ENCODE data around the gene PARP6.

Gene PARP6

DNA sequence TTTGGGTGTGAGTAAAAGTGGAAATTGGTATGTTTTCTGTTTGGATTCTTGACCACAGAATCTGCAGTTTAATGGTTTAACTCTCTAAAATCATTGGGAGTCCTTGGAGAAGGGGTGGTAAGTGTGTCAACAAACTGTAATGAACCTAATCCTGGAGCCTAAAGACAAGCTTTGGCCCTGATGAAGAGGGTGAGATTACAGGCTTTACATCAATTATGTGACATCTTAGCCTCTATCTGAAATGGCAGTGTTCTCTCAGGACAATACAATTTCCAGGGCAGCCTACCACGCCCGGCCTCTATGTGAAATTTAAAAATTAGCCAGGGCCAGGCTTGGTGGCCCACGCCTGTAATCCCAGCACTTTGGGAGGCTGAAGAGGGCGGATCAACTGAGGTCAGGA is 37.1 kb downstream of the PARP6 start:
- Histone ChIP-seq H3K36me3 (ENCODE audit: low read length) (no peaks in the 10 kb centered on the region), H3K4me3 (ENCODE audit: insufficient read depth, low read length, poor library complexity, severe bottlenecking) (no peak overlapping the region), H3K9ac (ENCODE audit: low read length) (no peak overlapping the region), H3K4me2 (ENCODE audit: low read depth, low read length, poor library complexity, severe bottlenecking) (no peak overlapping the region), H3K27ac (ENCODE audit: low read depth, low read length) (no peak overlapping the region), H3F3A (ENCODE audit: insufficient read depth) (peaks cover 21% of the 10 kb centered on the region), H4K20me1 (ENCODE audit: low read depth, low read length) (no peaks in the 10 kb centered on the region), H3K9me3 (ENCODE audit: insufficient read depth, low read length) (no peaks in the 10 kb centered on the region), H3K79me2 (ENCODE audit: insufficient read depth, low read length) (peaks cover 7% of the 10 kb centered on the region), H2AFZ (ENCODE audit: low read depth, low read length, severe bottlenecking) (no peak overlapping the region), H3K27me3 (ENCODE audit: low read length) (no peaks in the 10 kb centered on the region), H3K9me2 (replicated peaks; ENCODE audit: insufficient read depth, low read length) (no peaks in the 10 kb centered on the region)
- TF ChIP-seq CTCF (IDR thresholded peaks at IDR 0.05; ENCODE audit: insufficient read depth, low read length, poor library complexity, severe bottlenecking): no peak
- TF ChIP-seq EZH2phosphoT487 (conservative IDR thresholded peaks at IDR 0.05; ENCODE audit: low read length): no peak

DNA sequence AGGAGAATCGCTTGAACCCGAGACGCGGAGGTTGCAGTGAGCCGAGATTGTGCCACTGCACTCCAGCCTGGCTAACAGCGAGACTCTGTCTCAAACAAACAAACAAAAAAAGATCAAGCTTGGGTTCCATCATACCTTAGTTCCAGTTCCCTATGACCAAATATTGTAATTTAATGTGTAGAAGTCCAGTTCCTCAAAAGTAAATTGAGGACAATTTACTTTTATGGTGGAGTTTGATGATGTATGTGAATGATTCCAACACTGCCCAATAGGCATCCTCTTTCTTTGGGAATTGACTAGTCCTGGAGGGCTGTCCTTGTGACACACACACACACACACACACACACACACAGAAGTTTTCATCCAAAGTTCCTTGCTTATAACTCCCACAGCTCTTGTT is 38.6 kb downstream of the PARP6 start:
- Histone ChIP-seq H4K20me1 (ENCODE audit: low read depth, low read length) (no peaks in the 10 kb centered on the region; the same call in 1 of the 2 replicates), H2AFZ (ENCODE audit: low read depth, low read length, severe bottlenecking) (no peak overlapping the region), H3K9me3 (ENCODE audit: insufficient read depth, low read length) (no peaks in the 10 kb centered on the region), H3F3A (ENCODE audit: insufficient read depth) (peaks cover 37% of the 10 kb centered on the region), H3K4me3 (ENCODE audit: insufficient read depth, low read length, poor library complexity, severe bottlenecking) (no peak overlapping the region), H3K9me2 (replicated peaks; ENCODE audit: insufficient read depth, low read length) (no peaks in the 10 kb centered on the region), H3K36me3 (ENCODE audit: low read length) (peaks cover 3% of the 10 kb centered on the region; the same call in 1 of the 2 replicates), H3K9ac (ENCODE audit: low read length) (no peak overlapping the region), H3K27me3 (ENCODE audit: low read length) (no peaks in the 10 kb centered on the region), H3K27ac (ENCODE audit: low read depth, low read length) (no peak overlapping the region), H3K79me2 (ENCODE audit: insufficient read depth, low read length) (peaks cover 22% of the 10 kb centered on the region), H3K4me2 (ENCODE audit: low read depth, low read length, poor library complexity, severe bottlenecking) (no peak overlapping the region)
- TF ChIP-seq CTCF (IDR thresholded peaks at IDR 0.05; ENCODE audit: insufficient read depth, low read length, poor library complexity, severe bottlenecking) (no peak), EZH2phosphoT487 (conservative IDR thresholded peaks at IDR 0.05; ENCODE audit: low read length) (no peak)

DNA sequence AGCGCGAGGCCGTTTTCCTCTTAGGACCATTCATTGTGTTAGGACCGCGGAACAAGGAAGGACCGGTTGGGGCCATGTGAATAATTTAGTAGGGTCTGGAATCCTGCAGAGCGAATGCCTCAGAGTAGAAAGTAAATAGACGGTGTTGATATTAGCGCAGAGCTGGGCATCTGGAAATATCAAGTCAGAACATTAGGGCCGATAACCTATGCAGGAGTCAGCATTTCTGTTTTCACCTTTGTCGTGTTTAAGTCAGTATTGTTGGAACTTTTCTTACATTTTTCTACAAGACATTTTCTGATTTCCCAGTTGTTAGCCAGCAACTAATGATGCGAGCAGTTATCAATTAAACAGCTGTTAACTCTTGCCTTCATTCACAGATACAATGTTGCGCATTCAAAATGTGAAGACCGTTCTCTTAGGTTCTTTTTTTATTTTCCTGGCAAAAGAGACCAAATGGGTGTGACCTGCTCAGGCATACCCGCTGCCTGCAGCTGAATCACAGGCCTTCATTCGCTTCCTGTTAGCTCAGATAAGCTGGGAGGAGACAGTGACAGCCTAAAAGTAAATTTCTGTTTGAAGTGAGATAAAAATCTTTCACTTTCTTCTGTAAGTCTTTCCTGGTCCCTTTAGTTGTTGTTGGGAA is 40.4 kb downstream of the PARP6 start:
- H4K20me1 ChIP-seq (ENCODE audit: low read depth, low read length): no peaks in the 10 kb centered on the region; the same call in 1 of the 2 replicates
- peak overlapping the region; percentile 83 for H2AFZ ChIP-seq (ENCODE audit: low read depth, low read length, severe bottlenecking)
- H3F3A ChIP-seq (ENCODE audit: insufficient read depth): peaks cover 53% of the 10 kb centered on the region
- TF ChIP-seq EZH2phosphoT487 (conservative IDR thresholded peaks at IDR 0.05; ENCODE audit: low read length): no peak
- no peak for TF ChIP-seq CTCF (IDR thresholded peaks at IDR 0.05; ENCODE audit: insufficient read depth, low read length, poor library complexity, severe bottlenecking)
- H3K27ac ChIP-seq (ENCODE audit: low read depth, low read length): peak overlapping the region; percentile 52
- no peaks in the 10 kb centered on the region for H3K9me2 ChIP-seq (replicated peaks; ENCODE audit: insufficient read depth, low read length)
- H3K79me2 ChIP-seq (ENCODE audit: insufficient read depth, low read length): peaks cover 40% of the 10 kb centered on the region
- peak overlapping the region; percentile 97 for H3K4me3 ChIP-seq (ENCODE audit: insufficient read depth, low read length, poor library complexity, severe bottlenecking)
- no peaks in the 10 kb centered on the region for H3K9me3 ChIP-seq (ENCODE audit: insufficient read depth, low read length)
- H3K4me2 ChIP-seq (ENCODE audit: low read depth, low read length, poor library complexity, severe bottlenecking): peak overlapping the region; percentile 71
- peak overlapping the region; percentile 98 for H3K9ac ChIP-seq (ENCODE audit: low read length)
- H3K27me3 ChIP-seq (ENCODE audit: low read length): no peaks in the 10 kb centered on the region
- H3K36me3 ChIP-seq (ENCODE audit: low read length): peaks cover 3% of the 10 kb centered on the region; the same call in 1 of the 2 replicates
